Measurements from ENCODE around the gene FCHSD2.
"Not testable (repeated sequence)": the region's sequence is repeated elsewhere in the genome, so short reads cannot be mapped to it uniquely, and the experiment has no call there.

FCHSD2 gene

DNA sequence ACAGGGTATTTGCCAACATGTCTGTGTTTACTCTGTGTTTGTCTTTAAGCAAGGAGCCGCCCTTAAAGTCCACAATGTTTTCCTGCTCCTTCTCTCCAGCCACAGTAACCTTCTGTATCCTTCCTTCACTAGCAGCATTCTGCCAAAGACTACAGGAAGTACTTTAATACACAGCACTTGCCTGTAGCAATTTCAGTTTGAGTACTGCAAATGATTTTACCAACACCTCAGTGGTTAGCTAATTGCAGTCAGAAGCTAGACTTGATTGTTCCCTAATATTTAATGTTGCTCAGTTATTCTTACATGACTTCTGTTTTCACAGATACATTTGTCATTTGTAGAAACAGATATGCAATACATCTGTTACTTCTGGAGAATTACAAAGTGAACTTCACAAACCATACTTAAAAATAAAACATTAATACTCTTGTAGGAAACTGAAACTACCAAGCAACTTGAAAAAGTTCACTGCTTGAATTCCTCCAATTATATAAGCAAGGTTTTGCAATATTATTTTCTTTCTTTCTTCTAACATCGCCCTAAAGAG is 69.1 kb downstream of the FCHSD2 start:
- DNase-seq (ENCODE audit: low read depth in 2 of 2, low spot score in 1 of 2), result no peak

DNA sequence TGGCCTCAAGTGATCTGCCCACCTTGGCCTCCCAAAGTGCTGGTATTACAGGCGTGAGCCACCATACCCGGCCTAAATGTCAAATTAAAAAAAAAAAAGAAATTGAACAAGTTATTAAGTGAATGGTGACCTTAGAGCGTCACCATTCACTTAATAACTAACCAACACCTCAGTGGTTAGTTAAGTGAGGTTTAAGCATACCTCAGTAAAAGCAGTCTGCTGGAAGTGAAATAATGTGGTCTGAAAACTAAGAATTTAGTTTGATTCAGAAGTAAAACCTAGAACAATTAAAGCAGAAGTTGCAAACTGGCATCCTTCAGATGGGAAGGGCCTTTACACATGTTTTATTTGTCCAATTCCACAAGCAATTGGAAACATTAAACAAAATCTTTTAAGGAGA is 71.5 kb downstream of the FCHSD2 start:
- no peak for DNase-seq (ENCODE audit: low read depth in 2 of 2, low spot score in 1 of 2)

DNA sequence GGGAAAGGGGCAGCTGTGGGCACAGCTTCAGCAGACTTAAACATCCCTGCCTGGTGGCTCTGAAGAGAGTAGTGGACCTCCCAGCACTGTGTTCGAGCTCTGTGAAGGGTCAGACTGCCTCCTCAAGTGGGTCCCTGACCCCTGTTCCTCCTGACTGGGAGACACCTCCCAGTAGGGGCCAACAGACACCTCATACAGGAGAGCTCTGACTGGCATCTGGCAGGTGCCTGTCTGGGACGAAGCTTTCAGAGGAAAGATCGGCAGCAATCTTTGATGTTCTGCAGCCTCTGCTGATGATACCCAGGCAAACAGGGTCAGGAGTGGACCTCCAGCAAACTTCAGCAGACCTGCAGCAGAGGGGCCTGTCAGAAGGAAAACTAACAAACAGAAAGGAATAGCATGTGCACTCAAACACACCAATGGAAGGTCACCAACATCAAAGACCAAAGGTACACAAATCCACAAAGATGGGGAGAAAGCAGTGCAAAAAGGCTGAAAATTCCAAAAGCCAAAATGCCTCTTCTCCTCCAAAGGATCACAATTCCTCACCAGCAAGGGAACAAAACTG is 80.2 kb downstream of the FCHSD2 start:
- DNase-seq (ENCODE audit: low read depth in 2 of 2, low spot score in 1 of 2), result not testable (repeated sequence)

DNA sequence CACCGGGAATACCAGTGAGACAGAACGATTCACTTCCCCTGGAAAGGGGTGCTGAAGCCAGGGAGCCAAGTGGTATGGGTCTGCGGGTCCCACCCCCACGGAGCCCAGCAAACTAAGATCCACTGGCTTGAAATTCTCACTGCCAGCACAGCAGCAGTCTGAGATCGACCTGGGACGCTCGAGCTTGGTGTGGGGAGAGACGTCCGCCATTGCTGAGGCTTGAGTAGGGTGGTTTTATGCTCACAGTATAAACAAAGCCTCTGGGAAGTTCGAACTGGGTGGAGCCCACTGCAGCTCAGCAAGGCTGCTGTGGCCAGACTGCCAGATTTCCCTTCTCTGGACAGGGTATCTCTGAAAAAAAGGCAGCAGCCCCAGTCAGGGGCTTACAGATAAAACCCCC is 80.7 kb downstream of the FCHSD2 start:
- DNase-seq (ENCODE audit: low read depth in 2 of 2, low spot score in 1 of 2), result not testable (repeated sequence)

DNA sequence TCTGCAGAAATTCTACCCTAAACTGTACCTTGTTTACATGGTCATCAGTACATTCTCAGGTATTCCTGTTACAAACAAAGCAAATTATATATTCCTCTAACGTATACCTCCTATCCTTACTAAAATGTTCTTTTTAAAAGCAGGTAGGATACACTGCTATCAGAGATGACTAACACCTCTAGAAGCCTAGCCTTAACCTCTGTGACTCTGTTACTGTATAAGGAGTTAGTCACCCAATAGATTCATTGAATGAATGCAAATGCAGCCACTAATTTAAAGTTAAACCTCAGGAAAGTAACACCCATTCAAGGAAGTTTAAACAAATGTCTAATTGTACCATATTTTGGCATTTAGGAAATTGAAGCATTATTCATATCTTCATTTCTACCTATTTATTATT is 82.2 kb downstream of the FCHSD2 start:
- DNase-seq (ENCODE audit: low read depth in 2 of 2, low spot score in 1 of 2), result no peak

DNA sequence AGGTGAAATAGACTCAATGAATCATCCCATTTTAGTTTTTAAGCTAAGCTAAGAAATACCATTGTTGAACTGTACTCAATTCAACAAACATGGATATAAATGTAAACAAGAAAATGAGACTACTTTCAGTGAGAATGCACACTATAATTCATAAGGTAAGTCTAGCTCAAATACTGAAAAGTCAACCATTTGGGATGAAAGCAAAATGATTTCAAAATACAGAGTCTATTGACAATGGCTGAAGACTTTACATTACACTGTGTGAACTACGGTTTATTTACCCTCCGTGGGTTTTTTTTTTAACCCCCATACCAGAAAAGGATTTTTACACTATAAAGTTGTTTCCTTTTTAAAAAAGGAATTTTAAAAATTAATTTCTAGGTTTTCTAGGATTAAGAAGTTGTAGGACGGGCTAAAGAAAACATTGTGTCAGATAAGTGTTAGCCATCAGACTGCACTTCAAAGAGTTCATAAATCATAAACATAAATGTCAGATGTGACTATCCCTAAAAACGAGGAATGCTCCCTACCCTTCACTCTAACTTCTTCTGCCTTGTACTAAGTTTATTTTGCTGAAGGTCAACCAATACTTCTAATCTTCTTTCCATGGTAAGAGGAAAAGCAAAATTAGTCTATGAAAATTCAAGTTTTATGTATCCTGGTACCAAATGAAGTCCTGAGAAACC is 83.0 kb downstream of the FCHSD2 start:
- DNase-seq (ENCODE audit: low read depth in 2 of 2, low spot score in 1 of 2), result no peak

DNA sequence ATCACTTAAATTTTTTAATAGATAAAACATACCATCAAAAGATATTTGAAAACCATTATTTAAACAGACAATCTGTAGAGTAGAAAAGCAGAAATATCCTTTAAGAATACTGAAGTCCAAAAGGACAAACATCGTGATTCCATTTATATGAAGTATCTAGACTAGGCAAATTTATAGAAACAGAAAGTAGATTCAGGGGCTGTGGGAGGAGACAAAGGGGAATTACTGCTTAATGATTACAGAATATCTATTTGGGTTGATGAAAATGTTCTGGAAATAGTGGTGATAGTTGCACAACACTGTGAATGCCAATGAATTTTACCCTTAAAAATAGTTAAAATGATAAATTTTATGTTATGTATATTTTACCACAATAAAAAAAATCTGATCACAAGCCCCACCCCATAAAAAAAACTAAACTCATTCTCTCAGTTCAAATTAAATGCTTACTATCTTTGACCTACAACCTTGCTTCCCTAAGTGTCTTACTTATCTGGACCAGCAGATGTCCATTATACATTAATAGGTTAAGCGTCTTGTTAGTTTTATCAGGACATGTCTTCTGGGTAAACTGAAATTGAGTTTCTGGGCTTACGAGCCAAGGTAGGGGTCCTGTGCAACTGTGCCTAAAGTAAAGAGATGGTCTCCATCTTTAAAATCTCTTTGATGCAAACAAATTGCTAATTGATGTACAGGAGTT is 86.3 kb downstream of the FCHSD2 start:
- no peak for DNase-seq (ENCODE audit: low read depth in 2 of 2, low spot score in 1 of 2)

DNA sequence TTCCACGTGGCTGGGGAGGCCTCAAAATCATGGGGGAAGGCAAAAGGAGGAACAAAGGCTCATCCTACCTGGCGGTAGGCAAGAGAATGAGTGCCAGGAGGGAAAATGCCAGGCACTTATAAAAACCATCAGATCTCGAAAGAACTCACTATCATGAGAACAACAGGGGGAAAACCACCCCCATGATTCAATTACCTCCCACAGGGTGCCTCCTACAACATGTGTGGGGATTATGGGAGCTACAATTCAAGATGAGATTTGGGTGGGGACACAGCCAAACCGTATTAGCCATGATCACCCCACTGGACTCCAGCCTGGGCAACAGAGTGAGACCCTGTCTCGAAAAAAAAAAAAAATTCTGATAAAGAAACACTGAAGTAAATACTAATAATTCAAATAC is 87.1 kb downstream of the FCHSD2 start:
- no peak for DNase-seq (ENCODE audit: low read depth in 2 of 2, low spot score in 1 of 2)

DNA sequence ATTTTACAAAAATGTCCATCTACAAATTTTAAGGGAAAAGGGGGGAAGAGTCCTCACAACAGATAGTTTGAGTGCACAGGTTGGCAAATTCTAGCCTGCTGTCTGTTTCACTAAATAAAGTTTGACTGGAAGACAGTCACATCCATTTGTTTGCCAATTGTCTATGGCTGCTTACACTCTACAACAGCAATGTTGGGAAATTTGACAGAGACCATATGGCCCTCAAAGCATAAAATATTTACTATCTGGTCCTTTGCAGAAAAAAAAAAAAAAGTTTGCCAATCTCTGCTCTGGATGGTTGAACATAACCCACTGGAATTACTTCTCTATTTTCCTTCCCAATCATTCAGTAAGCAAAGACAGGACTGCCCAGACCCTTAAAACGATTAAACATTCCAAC is 88.2 kb downstream of the FCHSD2 start:
- no peak for DNase-seq (ENCODE audit: low read depth in 2 of 2, low spot score in 1 of 2)

DNA sequence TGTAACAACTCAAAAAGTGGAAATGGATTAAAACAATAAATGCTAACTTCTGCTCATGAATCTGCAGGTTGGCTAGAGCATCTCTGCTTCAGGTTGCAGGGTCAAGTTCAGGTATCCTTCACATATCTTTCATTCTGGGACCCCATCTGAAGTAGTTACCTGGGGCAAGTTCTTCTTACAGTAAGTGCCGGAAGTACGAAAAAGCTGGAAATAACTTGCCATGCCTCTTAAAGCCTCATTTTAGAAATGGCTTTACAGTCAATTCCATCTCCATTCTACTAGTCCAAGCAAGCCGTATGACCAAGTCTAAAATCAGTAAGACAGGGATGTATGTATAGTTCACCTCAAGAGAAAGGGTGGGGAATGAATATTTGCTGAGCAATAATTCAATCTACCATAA is 93.7 kb downstream of the FCHSD2 start:
- DNase-seq (ENCODE audit: low read depth in 2 of 2, low spot score in 1 of 2), result no peak

DNA sequence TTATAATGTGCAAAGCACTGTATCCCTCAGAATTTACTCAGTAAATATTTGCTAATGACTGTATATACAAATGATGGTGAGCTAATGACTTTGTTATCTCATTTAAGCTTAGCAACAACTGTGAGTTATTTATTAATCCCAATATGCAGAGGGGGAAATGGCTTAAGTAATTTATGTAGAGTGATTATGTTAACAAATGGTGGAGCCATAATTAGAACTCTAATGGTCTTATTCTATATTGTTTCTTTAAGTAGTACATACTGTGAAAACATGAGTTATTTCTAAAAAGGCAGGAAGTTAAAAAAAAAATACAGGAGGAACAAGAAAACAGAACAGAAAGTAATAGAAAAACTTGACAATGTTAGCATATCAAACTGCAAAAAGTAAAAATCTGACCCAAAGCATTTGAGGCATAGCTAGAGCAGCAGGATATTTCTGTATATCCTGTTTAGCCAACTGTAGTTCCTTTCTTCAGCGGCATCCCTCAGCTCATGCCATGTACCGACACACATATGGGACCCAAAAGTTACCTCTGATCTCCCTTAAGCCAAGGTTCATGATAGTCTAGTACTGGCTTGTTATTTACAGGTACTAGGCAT is 94.2 kb downstream of the FCHSD2 start:
- DNase-seq (ENCODE audit: low read depth in 2 of 2, low spot score in 1 of 2), result no peak

DNA sequence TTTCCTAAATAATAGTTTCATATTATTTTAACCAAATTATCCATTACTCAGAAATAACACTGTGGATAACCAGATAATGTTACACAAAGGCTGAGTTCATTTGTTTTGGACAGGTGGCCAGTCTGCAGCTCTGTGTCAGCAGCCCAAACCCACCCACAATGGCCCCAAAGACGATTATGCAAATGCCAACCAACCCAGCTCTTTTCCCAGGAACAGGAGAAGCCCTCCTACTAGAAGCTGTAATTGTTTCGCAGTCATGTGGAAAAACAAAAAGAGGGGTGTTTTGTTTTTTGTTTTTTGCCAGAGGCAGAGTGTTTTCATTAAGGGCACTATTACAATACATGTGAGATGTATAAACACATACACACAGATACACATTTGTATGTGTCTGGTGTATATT is 102.1 kb downstream of the FCHSD2 start:
- no peak for DNase-seq (ENCODE audit: low read depth in 2 of 2, low spot score in 1 of 2)

DNA sequence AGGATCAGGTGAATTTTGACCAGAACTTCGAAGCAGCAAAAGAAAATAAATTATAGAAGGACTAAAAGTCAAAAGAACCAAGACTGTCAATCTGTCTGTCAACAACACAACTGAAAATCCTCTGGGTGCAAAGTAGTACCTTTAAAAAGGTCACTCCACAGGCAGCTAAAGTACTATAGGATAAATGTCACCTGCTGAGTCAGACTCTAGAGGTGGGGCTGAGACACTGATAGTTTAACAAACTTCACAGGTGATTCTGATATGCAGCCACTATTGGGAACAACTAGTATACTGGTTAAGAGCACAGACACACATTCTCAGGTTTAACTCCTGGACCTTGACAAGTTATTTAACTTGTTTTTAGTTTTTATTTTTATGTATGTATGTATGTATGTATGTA is 107.3 kb downstream of the FCHSD2 start:
- no peak for DNase-seq (ENCODE audit: low read depth in 2 of 2, low spot score in 1 of 2)

DNA sequence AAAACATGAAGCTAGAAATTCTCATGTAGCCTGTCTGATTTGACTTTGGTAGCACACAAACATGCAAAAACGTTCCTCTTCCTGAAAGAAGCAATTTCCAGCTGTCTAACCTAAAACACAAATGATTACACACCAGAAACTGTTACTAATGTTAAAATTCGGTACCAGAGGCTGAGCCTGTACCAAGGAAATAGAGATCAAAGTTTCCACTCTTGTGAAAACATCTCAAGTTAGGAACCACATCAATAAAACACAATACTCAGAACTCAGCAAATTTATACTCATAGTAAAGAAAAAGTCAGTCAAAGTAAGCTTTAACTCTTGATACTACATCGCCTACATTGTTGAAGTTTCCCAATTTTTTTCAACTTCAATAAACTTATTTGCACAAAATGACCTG is 107.8 kb downstream of the FCHSD2 start:
- no peak for DNase-seq (ENCODE audit: low read depth in 2 of 2, low spot score in 1 of 2)

DNA sequence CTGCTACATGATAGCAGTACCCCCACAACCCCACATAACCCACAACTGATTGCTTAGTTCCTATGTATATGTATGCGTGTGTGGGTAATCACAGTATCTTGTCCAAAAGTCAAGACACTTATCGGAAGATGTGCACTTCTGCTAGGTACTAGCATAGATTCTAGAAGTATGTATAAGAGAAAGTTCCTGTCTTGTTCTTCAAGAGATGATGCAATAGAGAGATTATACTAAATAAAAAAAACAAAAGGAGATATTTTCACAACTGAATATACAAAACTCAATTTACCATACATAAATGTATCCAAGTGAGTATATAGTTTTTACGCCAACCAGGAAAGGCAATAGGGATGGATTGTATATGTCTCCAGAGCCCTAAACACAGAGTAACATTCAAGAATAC is 112.0 kb downstream of the FCHSD2 start:
- no peak for DNase-seq (ENCODE audit: low read depth in 2 of 2, low spot score in 1 of 2)

DNA sequence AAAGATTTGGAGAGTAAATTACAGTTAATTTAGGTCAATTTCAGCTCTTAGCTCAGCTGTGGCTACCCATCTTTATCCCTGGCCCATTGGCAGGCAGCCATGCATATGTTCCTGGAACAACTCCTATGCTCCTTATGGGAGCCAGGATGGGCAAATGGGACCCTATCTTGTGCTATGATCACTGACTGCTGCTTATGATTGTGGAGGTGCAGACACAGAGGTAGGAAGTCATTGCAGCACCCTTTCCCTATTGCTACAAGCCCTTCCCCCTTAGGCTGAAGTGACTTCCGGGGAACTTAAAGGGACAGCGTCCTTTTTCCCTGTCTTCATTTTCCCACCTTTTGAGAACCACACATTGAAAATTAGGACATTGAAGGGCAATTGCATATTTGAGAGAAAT is 112.7 kb downstream of the FCHSD2 start:
- DNase-seq (ENCODE audit: low read depth in 2 of 2, low spot score in 1 of 2), result no peak

DNA sequence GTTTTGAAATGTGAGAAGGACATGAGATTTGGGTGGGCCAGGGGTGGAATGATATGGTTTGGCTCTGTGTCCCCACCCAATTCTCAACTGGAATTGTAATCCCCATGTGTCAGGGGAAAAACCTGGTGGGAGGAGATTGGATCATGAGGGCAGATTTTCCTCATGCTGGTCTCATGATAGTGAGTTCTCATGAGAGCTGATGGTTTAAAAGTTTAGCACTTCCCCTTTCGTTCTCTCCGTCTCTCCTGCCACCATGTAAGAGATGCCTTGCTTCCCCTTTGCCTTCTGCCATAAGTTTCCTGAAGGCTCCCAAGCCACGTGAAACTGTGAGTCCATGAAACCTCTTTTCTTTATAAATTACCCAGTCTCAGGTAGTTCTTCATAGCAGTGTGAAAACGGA is 113.5 kb downstream of the FCHSD2 start:
- DNase-seq (ENCODE audit: low read depth in 2 of 2, low spot score in 1 of 2), result no peak

DNA sequence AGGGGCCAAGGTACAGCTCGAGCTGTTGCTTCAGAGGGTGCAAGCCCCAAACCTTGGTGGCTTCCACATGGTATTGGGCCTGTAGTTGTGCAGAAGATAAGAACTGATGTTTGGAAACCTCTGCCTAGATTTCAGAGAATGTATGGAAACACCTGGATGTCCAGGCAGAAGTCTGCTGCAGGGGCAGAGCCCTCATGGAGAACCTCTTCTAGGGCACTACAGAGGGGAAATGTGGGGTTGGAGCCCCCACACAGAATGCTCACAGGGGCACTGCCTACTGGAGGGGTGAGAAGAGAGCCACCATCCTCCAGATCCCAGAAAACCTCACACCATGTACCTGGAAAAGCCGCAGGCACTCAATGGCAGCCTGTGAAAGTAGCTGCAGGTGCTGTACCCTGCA is 114.3 kb downstream of the FCHSD2 start:
- not testable (repeated sequence) for DNase-seq (ENCODE audit: low read depth in 2 of 2, low spot score in 1 of 2)

DNA sequence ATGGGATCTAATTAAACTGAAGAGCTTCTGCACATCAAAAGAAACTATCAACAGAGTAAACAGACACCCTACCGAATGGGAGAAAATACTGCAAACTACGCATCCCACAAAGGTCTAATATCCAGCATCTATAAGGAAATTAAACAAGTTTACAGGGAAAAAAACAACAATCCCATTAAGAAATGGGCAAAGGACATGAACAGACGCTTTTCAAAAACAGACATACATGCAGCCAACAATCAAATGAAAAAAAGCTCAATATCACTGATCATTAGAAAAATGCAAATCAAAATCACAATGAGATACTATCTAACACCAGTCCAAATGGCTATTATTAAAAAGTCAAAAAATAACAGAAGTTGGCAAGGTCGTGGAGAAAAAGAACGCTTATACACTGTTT is 117.5 kb downstream of the FCHSD2 start:
- no peak for DNase-seq (ENCODE audit: low read depth in 2 of 2, low spot score in 1 of 2)

DNA sequence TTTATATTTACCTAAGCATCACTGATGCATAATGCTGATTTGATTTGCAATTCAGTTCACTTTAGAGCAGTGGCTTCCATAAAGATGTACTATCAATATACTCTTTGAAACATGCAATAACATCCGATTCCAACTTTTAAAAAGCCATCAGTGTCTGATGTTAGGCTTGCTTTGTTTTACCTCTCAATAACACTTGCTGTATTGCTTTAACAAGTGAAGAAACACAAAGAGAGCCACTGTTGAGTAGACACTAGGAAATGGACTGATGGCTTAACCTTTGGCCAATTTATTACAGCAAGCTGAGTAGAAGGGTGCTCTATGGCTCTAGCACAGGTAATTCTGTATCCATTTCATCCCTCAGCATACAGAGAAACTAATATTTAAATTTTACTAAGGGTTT is 122.1 kb downstream of the FCHSD2 start:
- DNase-seq (ENCODE audit: low read depth in 2 of 2, low spot score in 1 of 2), result no peak

DNA sequence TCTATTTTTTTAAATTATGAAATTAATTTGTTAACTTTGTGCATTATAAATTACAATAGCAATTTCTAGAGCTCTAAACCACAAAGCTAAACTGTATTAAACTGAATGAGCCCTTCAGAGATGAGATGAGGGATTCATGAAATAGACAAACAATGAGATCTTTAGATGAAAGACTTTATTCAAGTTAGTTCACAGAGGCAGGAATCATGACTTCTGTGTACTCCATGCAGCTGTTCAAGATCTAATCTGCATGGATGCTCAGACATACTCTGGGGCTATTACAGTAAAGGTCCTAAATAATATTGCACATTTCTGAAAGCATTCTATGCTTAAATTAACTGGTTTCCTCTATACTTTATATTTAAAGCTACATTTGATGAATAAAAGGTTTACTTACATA is 122.7 kb downstream of the FCHSD2 start:
- DNase-seq (ENCODE audit: low read depth in 2 of 2, low spot score in 1 of 2), result no peak

DNA sequence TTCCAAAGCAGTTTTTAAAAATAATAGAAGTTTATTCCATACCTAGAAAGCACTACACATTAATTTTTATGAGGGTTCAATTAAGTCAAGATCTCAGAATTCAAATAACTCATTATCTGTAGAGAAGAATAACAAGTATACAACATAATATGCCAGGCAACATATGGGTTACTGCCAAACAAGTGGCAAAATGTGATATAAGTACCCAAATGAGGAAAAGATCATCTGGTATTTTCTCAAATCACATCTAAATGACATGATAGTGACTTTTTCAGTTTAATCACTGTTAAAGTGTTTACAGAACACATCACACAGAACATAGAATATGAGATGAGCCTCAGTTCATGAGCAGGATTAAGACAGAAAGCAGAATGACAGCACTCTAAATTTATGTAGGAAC is 123.3 kb downstream of the FCHSD2 start:
- no peak for DNase-seq (ENCODE audit: low read depth in 2 of 2, low spot score in 1 of 2)

Data from stimulated activated CD8-positive, alpha-beta memory T cell treated with anti-CD3 and anti-CD28 coated beads, Interleukin-4, amount 100 ng/mL, for 1 hour (primary cell).